ENCODE results near the gene XPNPEP2. TPM values are rescaled to one million over a fixed set of nuclear protein-coding genes. Genes with fewer than 3 reads are reported as not detected.
"Not testable (repeated sequence)": the region's sequence is repeated elsewhere in the genome, so short reads cannot be mapped to it uniquely, and the experiment has no call there.

XPNPEP2 gene
- polyA plus RNA-seq, 4 donors: 14.6 to 52.9 (median 44.8) TPM

DNA sequence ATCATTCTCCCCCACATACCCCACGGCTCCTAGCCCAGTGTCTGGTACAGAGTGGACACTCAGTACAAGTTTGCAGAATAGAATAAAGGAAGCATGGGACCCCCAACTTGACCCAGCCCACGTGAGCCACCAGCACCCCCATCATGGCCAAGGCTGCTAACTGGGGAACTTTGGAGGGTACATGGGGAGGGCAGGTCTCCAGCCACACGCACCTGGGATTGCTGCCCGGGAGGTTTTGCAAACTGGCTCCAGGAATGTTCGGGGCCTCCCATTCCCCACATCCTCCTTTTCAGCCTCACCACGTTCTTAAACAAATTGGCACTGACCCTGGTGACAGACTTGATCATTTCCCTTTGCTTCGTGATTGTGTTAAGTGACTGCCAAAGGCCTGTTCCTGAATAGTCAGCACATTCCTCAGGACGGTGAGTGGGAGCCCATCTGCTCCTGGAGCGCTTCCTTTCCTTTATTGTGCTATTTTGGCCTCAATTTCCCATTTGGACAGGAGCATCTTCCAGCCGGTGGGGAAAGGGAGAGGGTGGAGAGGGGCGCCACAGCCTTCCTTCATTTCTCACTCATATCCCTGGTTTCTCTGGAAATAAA, 18.7 kb upstream of the XPNPEP2 start:
- DNase-seq (ENCODE audit: low read depth in 4 of 4, low spot score in 3 of 4): no peak

DNA sequence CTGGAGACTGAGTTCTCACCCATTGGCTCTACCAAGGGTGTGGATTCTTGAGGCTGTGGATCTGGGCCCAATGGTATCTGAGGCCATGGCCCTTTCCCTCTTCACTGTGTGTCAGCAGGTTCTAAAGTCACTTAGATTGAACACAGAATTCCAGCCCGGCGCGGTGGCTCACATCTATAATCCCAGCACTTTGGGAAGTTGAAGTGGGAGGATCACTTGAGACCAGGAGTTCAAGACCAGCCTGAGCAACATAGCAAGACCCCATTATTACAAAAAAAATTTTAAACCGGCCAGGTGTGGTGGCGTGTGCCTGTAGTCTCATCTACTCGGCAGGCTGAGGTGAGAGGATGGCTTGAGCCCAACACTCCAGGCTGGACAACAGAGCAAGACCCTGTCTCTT, 18.0 kb upstream of the XPNPEP2 start:
- DNase-seq (ENCODE audit: low read depth in 4 of 4, low spot score in 3 of 4): no peak

DNA sequence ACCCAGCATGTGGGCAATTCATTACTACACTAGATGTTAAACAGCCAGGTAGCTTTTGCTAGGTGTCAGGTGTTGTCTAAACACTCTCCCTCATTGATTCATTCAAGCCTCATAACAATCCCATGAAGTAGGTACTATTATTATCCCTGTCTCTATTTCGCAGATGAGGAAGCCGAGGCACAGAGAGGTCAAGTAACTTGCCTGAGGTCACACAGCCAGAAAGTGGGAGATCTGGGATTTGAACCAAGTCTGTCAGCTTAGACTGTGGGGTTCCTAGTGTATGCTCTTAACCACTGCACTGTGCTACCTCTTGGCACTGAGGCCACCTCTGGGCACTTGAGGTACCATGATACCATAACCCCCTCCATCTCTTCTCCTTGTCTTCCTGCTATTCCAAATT, 17.4 kb upstream of the XPNPEP2 start:
- no peak for DNase-seq (ENCODE audit: low read depth in 4 of 4, low spot score in 3 of 4)

DNA sequence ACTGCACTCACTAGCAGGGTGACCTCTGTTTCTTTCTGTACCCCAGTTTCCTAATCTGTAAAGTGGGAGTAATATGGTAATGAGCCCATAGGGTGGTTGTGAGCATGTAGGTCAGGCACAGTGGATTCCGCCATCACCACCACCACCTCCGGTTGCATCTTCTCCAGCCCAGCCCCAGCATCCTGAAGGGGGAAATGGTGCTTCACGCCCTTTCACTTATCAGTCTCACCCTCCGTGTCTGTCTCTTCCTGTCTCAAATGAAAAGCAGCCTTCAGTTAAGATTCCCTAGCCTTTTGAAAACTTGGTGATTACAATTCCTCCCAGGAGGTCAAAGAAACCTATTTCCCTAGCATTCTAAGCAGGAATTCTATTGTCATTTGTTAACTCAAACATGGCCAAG, 16.9 kb upstream of the XPNPEP2 start:
- no peak for DNase-seq (ENCODE audit: low read depth in 4 of 4, low spot score in 3 of 4)

DNA sequence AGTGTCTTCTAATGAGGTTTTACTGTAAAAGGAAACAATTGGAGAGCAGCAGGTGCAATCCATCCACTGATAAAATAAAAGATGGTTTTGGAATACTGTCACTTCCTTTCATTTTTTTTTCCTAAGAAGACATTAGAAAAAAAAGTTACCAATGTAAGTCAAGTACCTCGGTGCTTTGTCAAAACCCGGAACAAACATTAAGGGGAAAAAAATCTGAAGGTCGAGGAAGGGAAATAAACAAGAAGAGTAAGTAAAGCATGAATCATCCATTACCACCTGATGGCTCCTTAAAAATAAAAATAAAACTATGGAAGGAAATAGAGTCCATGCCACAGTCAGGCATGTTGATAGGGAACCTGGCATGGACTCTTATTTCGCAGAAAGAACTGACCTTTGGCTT, 15.3 kb upstream of the XPNPEP2 start:
- DNase-seq (ENCODE audit: low read depth in 4 of 4, low spot score in 3 of 4): no peak

DNA sequence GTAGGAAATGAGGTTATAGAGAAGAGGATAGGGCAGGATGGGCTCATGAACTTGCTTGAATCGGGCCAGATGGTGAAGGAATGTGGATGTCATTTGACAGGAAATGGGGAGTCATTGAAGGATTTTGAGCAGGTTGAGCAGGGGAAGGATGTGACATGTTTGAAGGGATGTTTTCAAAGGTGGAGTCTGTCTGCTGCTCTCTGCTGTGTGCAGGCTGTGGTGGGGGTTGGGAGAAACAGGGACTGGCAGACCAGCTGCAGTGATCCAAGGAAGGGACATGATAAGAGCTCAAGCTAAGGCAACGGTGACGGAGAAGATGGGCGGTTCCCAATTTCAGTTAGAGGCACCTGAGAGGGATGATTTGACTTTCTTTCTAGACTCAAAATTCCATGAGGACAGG, 14.0 kb upstream of the XPNPEP2 start:
- DNase-seq (ENCODE audit: low read depth in 4 of 4, low spot score in 3 of 4): no peak

DNA sequence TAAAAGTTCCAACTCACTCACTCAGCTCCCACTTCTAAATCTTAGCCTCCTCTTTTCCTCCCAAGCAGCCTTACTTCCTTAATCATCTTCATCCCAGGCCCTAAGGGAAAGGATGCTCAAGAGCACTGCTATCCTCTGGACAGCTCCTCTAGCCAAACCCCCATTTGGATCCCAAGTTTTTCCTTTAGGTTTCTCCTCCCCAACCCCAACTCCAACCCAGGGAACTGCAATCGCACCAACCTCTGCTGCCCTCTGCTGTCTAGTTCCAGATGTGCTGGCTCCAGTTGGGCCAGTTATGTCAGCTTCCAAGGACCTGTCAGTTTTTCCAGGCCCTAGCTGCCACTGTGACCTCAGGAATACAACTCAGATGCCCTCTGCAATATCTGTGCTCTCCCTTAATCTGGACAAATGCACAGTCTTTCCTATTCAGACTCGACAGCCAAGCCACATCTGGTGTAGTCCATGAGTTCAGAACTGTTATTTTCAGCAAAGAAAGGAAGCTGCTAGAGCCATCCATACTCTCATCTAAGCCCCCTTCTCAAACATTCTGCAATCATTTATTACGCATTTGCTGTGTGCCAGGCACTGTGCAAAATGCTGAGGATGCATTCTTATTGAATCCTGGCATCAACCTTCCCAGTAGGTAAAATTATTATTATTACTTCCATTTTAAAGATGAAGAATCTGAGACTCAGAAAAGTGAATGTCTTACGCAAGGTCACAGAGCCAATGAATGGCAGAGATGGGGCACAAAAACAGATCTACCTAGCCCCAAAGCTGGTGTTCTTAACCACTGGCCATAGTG, 12.3 kb upstream of the XPNPEP2 start:
- no peak for DNase-seq (ENCODE audit: low read depth in 4 of 4, low spot score in 3 of 4)

DNA sequence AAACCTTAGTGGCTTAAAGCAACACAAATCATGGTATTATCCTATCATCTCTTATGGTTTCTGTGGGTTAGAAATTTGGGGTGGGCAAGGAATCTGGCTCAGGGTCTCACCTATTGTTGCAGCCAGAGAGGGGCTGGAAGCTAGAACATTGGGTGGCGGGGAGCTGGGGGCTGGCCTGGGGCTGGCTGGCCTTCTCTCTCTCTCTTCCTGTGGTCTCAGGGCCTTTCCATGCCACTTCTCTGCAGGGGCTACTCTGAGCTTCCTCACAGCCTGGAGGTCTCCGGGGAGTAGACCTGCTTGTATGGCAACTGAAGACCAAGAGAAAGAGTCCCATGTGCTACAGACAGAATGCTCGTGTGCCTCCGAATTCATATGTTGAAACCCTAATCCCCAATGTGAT, 10.7 kb upstream of the XPNPEP2 start:
- no peak for DNase-seq (ENCODE audit: low read depth in 4 of 4, low spot score in 3 of 4)

DNA sequence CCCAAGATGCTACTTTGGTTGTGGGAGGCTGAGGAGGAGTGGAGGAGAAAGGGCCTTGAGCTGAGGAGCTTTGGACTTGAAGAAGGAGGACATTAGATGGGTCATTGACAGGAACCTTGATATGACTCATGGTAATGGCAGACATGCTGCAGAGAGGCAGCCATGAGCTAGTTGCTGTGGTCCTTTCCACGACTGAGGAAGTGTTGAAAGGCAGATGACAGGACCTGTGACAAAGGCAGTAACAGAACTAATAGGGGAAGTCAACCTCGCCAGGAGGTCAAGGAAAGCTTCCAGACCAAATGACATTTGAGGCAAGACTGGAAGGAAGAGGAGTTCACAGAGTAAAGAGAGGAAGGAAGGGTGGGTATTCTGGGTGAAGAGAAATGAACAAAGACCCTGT, 7.6 kb upstream of the XPNPEP2 start:
- no peak for DNase-seq (ENCODE audit: low read depth in 4 of 4, low spot score in 3 of 4)

DNA sequence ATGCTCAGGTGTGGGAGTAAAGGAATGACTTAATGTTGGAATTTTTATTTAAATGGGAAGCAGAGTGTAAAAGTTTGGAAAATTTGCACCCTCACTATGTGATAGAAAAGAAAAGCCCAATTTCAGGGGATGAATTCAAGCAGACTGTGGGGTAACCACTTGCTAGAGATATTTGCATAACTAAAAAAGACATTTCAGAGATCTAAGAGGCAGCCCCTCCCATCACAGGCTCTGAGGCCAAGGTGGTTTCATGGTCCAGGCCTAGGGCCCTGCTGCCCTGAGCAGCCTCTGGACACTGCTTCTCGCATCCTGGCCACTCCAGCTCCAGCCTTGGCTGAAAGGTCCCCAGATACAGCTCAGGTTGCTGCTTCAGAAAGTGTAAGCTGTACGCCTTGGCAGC, 5.9 kb upstream of the XPNPEP2 start:
- no peak for DNase-seq (ENCODE audit: low read depth in 4 of 4, low spot score in 3 of 4)

DNA sequence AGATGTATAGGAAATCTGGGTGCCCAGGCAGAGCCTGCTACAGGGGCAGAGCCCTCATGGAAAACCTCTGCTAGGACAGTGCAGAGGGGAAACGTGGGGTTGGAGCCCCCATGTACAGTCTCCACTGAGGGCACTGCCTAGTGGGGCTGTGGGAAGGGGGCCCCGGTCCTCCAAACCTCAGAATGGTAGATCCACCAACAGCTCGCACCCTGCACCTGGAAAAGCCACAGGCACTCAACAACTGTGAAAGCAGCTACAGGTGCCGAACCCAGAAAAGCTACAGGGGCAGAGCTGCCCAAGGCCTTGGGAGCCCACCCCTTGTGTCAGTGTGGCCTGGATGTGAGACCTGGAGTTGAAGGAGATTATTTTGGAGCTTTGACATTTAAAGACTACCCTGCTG, 5.4 kb upstream of the XPNPEP2 start:
- DNase-seq (ENCODE audit: low read depth in 4 of 4, low spot score in 3 of 4): no peak

DNA sequence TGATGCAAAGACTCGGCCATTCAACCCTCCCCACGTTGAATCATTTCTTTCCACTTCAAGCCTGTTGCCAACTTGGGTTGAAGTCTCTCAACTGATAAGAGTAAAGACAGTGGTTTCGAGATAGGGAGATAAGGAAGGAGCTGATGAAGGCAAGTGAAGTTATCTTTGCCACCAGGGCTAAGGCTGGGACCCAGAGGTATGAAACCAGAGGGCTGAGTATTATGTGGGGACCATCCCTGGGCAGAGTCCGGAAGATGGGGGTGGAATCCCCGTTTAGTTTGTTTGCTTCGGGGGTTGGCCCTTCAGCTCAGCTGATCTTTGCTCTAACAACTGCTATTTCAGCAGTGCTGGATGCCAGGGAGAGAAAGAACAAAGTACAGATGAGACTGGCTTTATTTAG, 2.3 kb upstream of the XPNPEP2 start:
- DNase-seq (ENCODE audit: low read depth in 4 of 4, low spot score in 3 of 4): no peak

DNA sequence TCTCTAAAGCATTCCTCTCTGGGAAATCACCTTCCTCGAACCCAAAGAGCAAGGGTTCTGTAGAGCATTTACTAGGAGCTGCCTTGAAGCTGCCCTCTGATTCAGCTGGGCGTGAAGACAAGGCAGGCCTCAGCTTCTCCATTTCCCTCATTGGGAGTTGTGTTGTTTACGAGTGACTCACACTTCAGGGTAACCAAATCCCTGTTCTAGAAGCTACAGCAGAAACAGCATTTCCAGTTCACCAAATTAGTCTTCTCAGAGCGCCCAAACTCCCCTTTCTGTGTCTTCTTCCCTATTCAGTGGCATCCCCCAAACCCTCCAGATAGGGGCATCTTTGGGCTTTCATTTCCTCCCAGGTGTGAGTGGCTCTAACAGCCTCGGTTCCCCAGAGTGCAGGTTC, 863 bp upstream of the XPNPEP2 start:
- no peak for DNase-seq (ENCODE audit: low read depth in 4 of 4, low spot score in 3 of 4)

DNA sequence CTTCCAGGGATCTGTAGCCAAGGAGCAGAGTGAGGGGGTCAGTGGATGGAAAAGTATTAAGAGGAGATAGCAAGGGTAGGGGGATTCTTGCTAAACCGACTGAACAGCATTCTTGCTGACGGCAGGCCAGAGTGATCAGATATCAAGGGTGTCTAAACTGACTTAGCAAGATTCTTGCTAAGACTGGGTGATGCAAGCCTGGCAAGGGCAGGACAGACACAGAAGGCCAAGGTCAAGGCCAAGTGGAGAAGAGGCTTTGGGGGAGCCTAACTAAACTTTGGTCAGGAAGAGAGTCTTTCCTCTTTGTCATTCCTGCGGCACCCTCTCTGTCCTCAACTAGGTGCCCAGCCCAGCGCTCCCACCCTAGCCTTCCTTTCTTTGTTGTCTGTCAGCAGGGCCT, 799 bp downstream of the XPNPEP2 start:
- DNase-seq (ENCODE audit: low read depth in 4 of 4, low spot score in 3 of 4): no peak

DNA sequence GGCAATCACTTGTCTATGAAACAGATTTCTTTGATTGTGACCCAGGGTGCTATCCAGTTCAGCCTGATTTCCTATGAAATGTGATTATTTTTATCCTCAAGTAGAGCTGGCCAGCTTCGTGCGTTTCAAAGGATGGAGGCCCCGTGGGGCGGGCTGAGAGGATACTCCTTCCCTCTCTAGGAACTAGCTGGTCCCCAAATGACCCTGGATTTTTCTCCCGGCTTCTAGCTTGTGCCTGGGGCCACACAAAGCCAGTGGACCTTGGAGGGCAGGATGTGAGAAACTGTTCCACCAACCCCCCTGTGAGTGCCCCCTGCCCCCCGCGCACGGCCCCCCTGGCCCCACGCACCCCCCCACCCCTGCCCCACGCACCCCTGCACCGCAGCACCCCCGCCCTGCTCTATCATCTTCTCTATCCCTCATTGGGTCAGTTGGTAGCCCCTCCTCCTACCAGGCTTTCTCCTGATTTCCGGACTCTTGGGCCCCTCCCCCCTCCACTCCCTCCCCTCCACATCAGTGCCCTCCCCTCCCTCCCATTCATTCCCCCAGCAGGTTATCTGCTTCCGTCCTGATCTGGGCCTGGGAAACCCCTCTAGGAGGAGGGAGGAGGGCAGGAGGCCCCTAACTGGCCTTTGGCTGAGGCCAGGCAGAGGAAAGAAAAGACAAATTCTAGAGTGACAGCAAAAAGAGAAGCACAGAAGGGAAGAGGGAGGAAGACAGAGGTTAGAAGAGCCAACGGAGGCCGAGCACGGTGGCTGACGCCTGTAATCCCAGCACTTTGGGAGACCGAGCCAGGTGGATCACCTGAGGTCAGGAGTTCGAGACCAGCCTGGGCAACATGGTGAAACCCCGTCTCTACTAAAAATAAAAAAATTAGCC, 3.3 kb downstream of the XPNPEP2 start:
- DNase-seq (ENCODE audit: low read depth in 4 of 4, low spot score in 3 of 4): no peak

DNA sequence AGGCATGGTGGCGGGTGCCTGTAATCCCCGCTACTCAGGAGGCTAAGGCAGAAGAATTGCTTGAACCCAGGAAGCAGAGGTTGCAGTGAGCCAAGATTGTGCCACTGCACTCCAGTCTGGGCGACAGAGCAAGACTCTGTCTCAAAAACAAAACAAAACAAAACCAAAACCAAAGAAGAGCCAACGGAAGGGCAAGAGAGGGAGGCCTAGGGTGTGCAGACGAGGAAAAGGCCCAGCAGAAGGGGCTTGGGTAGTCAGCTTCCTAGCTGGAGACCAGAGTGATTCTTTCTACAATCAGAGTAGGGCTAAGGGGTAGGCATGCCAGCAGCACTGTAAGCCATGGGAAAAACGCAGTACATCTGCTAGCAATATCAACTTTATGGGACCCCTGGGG, 4.0 kb downstream of the XPNPEP2 start:
- DNase-seq (ENCODE audit: low read depth in 4 of 4, low spot score in 3 of 4): not testable (repeated sequence)

DNA sequence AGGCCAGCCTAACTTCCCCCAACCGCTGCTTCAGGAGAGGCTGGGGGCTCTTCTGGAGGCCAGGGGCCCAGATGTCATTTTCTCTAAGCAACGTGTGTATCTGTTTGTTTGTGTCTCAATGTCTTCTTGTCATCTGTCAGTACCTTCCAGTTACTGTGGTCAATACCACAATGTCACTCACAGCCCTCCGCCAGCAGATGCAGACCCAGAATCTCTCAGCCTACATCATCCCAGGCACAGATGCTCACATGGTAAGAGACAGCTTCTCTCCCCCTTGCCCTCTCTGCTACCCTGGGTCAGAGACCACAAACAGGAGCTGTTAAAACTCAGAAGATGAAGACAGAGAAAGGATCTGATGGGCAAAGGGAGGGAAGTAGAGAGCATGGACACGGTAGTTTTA, 5.0 kb downstream of the XPNPEP2 start:
- DNase-seq (ENCODE audit: low read depth in 4 of 4, low spot score in 3 of 4): no peak

DNA sequence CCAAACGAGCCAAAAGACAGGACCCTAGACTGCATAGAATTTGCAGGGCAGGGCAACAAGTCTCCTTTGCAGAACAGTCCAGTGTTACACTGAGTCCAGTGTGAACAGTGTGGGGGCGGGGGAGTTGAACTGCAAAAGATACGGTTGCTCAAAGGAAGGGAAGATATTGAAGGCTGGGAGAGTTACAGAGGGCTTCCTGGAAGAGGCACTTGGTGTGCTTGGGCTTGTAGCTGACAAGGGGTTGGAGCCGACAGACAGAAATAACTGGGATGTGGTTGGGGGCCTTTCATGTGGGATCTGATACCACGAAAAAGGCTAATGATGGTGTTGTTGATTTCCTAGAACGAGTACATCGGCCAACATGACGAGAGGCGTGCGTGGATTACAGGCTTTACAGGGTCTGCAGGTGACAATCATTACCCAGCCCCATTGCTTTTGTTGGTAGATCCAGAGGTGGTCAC, 6.1 kb downstream of the XPNPEP2 start:
- no peak for DNase-seq (ENCODE audit: low read depth in 4 of 4, low spot score in 3 of 4)

DNA sequence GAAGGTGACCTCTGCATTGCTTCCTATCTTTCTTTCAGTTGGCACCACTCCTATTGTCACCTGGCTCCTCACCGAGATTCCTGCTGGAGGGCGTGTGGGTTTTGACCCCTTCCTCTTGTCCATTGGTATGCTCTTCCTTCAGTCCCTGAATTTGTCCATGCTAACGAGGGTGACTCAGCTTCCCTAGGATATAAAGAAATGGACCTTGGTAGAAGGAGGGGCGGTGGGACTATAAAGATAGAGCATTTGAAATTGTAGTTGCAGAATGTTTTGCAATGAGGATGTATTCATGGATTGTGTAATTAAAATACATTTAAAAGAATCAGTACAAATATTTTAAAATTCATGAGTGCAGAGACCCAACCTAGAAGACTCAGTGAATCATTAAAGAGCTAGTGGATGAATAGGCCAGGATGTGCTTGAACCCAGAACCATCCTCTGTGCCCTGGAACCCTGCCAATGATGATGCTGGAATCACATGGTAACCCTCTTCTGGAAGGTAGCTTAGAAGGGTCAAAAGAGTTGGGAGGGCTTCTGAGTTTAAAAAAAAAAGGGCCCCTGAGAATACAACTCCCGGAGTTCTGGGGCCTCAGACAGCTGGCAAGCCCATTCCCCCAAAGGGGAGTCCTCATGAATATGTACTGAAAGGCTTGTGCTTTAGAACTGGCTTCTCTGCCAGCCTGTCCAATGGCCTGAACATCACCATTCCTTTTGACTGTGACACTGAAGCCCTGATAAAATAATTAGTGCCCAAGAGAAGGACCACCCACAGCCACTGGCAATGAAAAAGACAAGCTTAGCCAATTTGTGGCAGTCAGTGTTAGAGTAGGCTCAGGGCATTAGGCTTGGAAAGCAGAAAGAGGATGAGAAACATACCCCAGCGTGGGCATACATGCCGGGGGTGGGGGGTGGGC, 8.0 kb downstream of the XPNPEP2 start:
- no peak for DNase-seq (ENCODE audit: low read depth in 4 of 4, low spot score in 3 of 4)

DNA sequence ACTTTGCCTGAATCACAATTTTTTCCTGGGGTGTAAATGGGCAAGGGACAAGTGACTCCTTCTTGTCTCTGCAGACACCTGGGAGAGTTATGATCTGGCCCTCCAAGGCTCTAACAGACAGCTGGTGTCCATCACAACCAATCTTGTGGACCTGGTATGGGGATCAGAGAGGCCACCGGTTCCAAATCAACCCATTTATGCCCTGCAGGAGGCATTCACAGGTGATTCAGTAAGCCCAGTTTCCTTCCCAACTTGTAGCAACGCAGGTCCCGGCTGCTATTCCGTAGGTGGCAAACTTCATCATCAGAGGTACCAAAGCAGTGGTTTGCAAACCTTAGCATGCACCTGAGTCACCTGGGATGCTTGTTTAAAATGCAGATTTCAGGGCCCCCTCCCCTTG, 8.8 kb downstream of the XPNPEP2 start:
- DNase-seq (ENCODE audit: low read depth in 4 of 4, low spot score in 3 of 4): no peak

DNA sequence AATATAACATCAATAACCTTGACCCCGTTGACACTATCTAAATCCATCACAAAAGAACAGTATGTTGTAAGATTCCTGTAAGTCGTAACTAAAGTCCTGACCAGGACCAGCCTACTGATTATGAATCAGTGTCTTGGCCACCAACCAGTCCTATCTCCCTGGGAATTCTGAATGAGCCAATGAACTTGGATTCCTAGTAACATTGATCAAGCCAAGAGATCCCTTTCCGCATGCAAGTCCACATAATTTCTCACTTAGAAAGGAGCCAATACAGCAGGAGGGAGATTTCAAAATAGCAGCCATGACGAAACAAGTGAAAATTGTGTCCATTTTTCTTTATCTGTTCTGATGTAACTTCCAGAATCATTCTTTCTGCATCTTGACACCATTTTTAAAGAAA, 9.5 kb downstream of the XPNPEP2 start:
- no peak for DNase-seq (ENCODE audit: low read depth in 4 of 4, low spot score in 3 of 4)

All from left renal pelvis (tissue), 4 donors.